Astrocyte (in vitro differentiated cells and primary cell): ENCODE data around the gene ZBTB7A. TPM values are rescaled to one million over a fixed set of nuclear protein-coding genes. Genes with fewer than 3 reads are reported as not detected.

Experiments used
- DNase-seq: peaks from one replicate; pipeline ENCODE4 v3.0.0-alpha.2; 2010; ENCODE audit warnings: low read depth
- FAIRE-seq: peaks from 2 replicates; lab custom pipeline; 2011; peaks lifted over from hg19 to GRCh38; lab: Jason Lieb, UNC
- H2AFZ ChIP-seq: 2 replicates; pipeline ENCODE4 v1.6.0; 2012; ENCODE audit warnings: low read depth, low read length, inconsistent platforms
- H3K27ac ChIP-seq: 2 replicates; pipeline ENCODE4 v1.5.1; 2011; ENCODE audit warnings: low read depth, low read length, inconsistent platforms
- H3K27me3 ChIP-seq: 2 replicates; pipeline ENCODE4 v1.6.0; 2011; ENCODE audit warnings: low read length, inconsistent platforms; ENCODE audit not compliant: insufficient read depth
- H3K36me3 ChIP-seq: 2 replicates; pipeline ENCODE4 v1.5.1; 2011; ENCODE audit warnings: low read length, inconsistent platforms; ENCODE audit not compliant: insufficient read depth
- H3K4me1 ChIP-seq: 2 replicates; pipeline ENCODE4 v1.5.1; 2011; ENCODE audit warnings: low read length, inconsistent platforms; ENCODE audit not compliant: insufficient read depth
- H3K4me2 ChIP-seq: 2 replicates; pipeline ENCODE4 v1.6.0; 2012; ENCODE audit warnings: low read length, inconsistent platforms
- H3K4me3 ChIP-seq: 2 replicates; pipeline ENCODE4 v1.5.1; 2011; ENCODE audit warnings: low read depth, mild to moderate bottlenecking, low read length, inconsistent platforms; ENCODE audit not compliant: insufficient read depth
- H3K79me2 ChIP-seq: 2 replicates; pipeline ENCODE4 v1.6.0; 2012; ENCODE audit warnings: mild to moderate bottlenecking, low read length, inconsistent platforms; ENCODE audit not compliant: insufficient read depth
- H3K9ac ChIP-seq: 2 replicates; pipeline ENCODE4 v1.6.0; 2012; ENCODE audit warnings: mild to moderate bottlenecking, low read length, inconsistent platforms
- H3K9me3 ChIP-seq: 2 replicates; pipeline ENCODE4 v1.5.1; 2012; ENCODE audit warnings: low read depth, mild to moderate bottlenecking, low read length, inconsistent platforms; ENCODE audit not compliant: insufficient read depth
- H4K20me1 ChIP-seq: 2 replicates; pipeline ENCODE4 v1.6.0; 2012; ENCODE audit warnings: low read length, inconsistent platforms; ENCODE audit not compliant: insufficient read depth
- H3K27ac Mint-ChIP-seq: one replicate; pipeline ENCODE4 v1.8.0; 2021; ENCODE audit warnings: mild to moderate bottlenecking, mixed read lengths; ENCODE audit not compliant: unreplicated experiment
- H3K27me3 Mint-ChIP-seq: one replicate; pipeline ENCODE4 v1.8.0; 2021; ENCODE audit warnings: low read depth, mixed read lengths; ENCODE audit not compliant: unreplicated experiment
- H3K36me3 Mint-ChIP-seq: one replicate; pipeline ENCODE4 v1.8.0; 2021; ENCODE audit warnings: low read depth, mixed read lengths; ENCODE audit not compliant: unreplicated experiment
- H3K4me1 Mint-ChIP-seq: one replicate; pipeline ENCODE4 v1.8.0; 2021; ENCODE audit warnings: low read depth, mixed read lengths; ENCODE audit not compliant: unreplicated experiment
- H3K4me3 Mint-ChIP-seq: one replicate; pipeline ENCODE4 v1.8.0; 2021; ENCODE audit warnings: mild to moderate bottlenecking, moderate library complexity, mixed read lengths; ENCODE audit not compliant: unreplicated experiment
- H3K9me3 Mint-ChIP-seq: one replicate; pipeline ENCODE4 v1.8.0; 2021; ENCODE audit warnings: mild to moderate bottlenecking, mixed read lengths; ENCODE audit not compliant: unreplicated experiment
- EZH2 ChIP-seq: IDR thresholded peaks from 2 replicates; pipeline ENCODE4 v1.6.1; 2012; ENCODE audit warnings: mild to moderate bottlenecking, low read length, inconsistent platforms; ENCODE audit not compliant: insufficient read depth
- total RNA-seq: library from RNA; stranded (reverse); gene quantifications from 2 replicates; pipeline ENCODE4 v1.2.1, GENCODE V29; 2021
- TF ChIP-seq, protein P1 (sequence below): IDR thresholded peaks from 2 replicates; pipeline ENCODE4 v1.5.1; 2011; ENCODE audit warnings: low read depth, mild to moderate bottlenecking, inconsistent platforms, low read length, moderate library complexity; ENCODE audit not compliant: insufficient read depth

ZBTB7A gene
- total RNA-seq, 1 donor from 2014 or later = 24.3 TPM

DNA sequence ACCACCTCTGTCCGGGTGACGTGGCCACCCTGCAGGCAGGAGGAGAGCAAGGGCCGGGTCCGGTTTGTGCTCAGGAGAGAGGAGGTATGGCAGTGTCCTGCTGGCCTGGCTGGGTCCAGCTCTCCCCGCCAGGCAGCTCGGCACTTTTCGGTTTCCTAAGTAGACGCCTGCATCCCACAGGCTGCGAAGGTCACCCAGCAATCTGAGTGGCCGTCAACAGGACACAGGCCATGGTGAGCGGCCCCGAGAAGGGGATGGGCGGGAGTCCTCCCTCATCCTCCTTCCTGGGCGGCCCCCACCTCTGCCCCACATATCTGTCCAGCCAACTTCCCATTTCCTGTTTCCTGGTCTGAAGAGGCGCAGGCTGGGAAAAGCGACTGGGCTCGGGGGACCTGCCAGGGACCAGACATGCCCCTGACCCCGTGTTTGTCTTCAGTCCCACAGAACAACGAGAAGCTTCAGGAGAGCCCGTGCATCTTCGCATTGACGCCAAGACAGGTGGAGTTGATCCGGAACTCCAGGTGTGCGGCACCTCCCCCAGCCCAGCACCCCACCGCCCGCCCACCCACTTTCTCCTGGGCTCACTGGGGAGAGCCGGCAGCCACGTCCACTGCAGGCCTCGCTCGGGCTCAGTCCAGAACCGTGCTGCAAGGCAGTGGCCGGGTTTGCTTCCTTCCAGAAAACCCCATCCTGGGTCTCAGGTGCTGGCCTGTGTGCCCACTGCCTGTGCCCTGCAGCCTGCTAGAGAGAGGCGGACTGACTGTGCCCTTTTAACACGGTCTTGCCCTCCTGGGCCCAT, 42.9 kb downstream of the ZBTB7A start:
- Histone ChIP-seq H3K9me3 (no peaks in the 10 kb centered on the region), H3K9ac (no peak overlapping the region), H3K4me1 (no peaks in the 10 kb centered on the region), H3K4me3 (no peak overlapping the region), H2AFZ (no peak overlapping the region), H3K27ac (no peak overlapping the region), H3K79me2 (peaks cover 46% of the 10 kb centered on the region), H3K27me3 (no peaks in the 10 kb centered on the region), H3K4me2 (no peak overlapping the region), H3K36me3 (no peaks in the 10 kb centered on the region), H4K20me1 (peaks cover 52% of the 10 kb centered on the region)
- Mint-ChIP-seq H3K4me3 (no peak overlapping the region), H3K36me3 (peaks cover 9% of the 10 kb centered on the region), H3K27ac (peak overlapping the region; percentile 4), H3K4me1 (no peaks in the 10 kb centered on the region), H3K9me3 (no peaks in the 10 kb centered on the region), H3K27me3 (no peaks in the 10 kb centered on the region)
- no peak for TF ChIP-seq EZH2
- TF ChIP-seq, protein P1, sequence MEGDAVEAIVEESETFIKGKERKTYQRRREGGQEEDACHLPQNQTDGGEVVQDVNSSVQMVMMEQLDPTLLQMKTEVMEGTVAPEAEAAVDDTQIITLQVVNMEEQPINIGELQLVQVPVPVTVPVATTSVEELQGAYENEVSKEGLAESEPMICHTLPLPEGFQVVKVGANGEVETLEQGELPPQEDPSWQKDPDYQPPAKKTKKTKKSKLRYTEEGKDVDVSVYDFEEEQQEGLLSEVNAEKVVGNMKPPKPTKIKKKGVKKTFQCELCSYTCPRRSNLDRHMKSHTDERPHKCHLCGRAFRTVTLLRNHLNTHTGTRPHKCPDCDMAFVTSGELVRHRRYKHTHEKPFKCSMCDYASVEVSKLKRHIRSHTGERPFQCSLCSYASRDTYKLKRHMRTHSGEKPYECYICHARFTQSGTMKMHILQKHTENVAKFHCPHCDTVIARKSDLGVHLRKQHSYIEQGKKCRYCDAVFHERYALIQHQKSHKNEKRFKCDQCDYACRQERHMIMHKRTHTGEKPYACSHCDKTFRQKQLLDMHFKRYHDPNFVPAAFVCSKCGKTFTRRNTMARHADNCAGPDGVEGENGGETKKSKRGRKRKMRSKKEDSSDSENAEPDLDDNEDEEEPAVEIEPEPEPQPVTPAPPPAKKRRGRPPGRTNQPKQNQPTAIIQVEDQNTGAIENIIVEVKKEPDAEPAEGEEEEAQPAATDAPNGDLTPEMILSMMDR = no peak
- DNase-seq = no peak
- no peak for FAIRE-seq

DNA sequence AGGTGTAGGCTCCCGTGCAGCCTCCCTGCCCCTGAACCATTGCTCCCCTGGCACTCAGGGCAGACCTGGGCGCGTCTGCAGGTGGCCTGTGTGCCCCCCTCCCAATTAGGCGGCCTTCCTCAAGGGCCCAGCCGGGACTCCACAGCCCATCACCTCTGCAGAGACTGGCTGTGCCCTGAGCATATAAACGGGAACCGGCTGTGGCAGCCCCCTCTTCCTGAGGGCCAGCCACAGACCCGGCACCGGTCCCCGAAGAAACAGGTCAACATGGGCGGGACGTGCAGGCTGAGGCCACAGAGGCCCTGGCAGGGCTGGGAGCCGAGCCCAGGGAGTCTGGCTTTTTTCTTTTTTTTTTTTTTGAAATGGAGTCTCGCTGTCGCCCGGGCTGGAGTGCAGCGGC, 47.1 kb downstream of the ZBTB7A start:
- Histone ChIP-seq H4K20me1 (peaks cover 88% of the 10 kb centered on the region), H2AFZ (no peak overlapping the region), H3K79me2 (peaks cover 74% of the 10 kb centered on the region), H3K4me2 (no peak overlapping the region), H3K4me3 (no peak overlapping the region), H3K9me3 (no peaks in the 10 kb centered on the region), H3K4me1 (no peaks in the 10 kb centered on the region), H3K27me3 (no peaks in the 10 kb centered on the region), H3K36me3 (no peaks in the 10 kb centered on the region), H3K9ac (no peak overlapping the region), H3K27ac (no peak overlapping the region)
- Mint-ChIP-seq H3K4me3 (no peak overlapping the region), H3K4me1 (no peaks in the 10 kb centered on the region), H3K27me3 (no peaks in the 10 kb centered on the region), H3K27ac (no peak overlapping the region), H3K9me3 (no peaks in the 10 kb centered on the region), H3K36me3 (peaks cover 6% of the 10 kb centered on the region)
- no peak for FAIRE-seq
- TF ChIP-seq, protein P1 = no peak
- no peak for TF ChIP-seq EZH2
- no peak for DNase-seq
